ENCODE measurements around the gene GDF15. TPM values are rescaled to one million over a fixed set of nuclear protein-coding genes. Genes with fewer than 3 reads are reported as not detected.

Gene GDF15
- total RNA-seq: 98.2 and 1,056 TPM in 2 replicates

GRCh38 chr19:18385675-18386542 lies at the start of gene GDF15:
Gene GDF15, plus strand, starts transcription at chr19:18386158. Its CDS starts 32 bp downstream, at chr19:18386190.

GRCh38 chr19:18340190-18340989 lies 45.6 kb upstream of the GDF15 start, which contains the start of gene PGPEP1:
Gene PGPEP1, plus strand, starts transcription at chr19:18340598. Its CDS starts 84 bp downstream, at chr19:18340682.

GRCh38 chr19:18397242-18398202 lies 11.6 kb downstream of the GDF15 start, which contains the start of gene LRRC25:
Gene LRRC25, minus strand, starts transcription at chr19:18397622. Its CDS starts 659 bp downstream, at chr19:18396963.

GRCh38 chr19:18419195-18419698 lies 33.3 kb downstream of the GDF15 start, which contains the start of gene SSBP4:
Gene SSBP4, plus strand, starts transcription at chr19:18419398. Its CDS starts 251 bp downstream, at chr19:18419649.

GRCh38 chr19:18437491-18438330 lies 51.8 kb downstream of the GDF15 start, which contains the start of gene ISYNA1:
Gene ISYNA1, minus strand, starts transcription at chr19:18438133. Its CDS starts 154 bp downstream, at chr19:18437979.

Small RNAs within 50 kb of the gene (small RNA-seq; reads per million reads assigned to genes)
- gene MIR3189 (ENCODE audit: low replicate concordance): 0.33 reads per million, percentile 3 among the genes with 10 or more reads in this experiment

Other genes starting within 250 kb of the GDF15 start
- 23.2 and 47.7 TPM in 2 replicates for gene PIK3R2, start 233.0 kb upstream of the GDF15 start, total RNA-seq
- gene IFI30, start 212.3 kb upstream of the GDF15 start, total RNA-seq: 23.9 and 24.3 TPM in 2 replicates
- gene MPV17L2, start 192.9 kb upstream of the GDF15 start, total RNA-seq: 21.3 and 42.0 TPM in 2 replicates
- 2.0 and 3.1 TPM in 2 replicates for gene RAB3A, start 182.1 kb upstream of the GDF15 start, total RNA-seq
- gene PDE4C, start 159.7 kb upstream of the GDF15 start, total RNA-seq: 0.29 and 1.3 TPM in 2 replicates
- 0.57 and 1.1 TPM in 2 replicates for gene IQCN, start 111.7 kb upstream of the GDF15 start, total RNA-seq
- 120 and 186 TPM in 2 replicates for gene JUND, start 104.5 kb upstream of the GDF15 start, total RNA-seq
- 88.8 and 171 TPM in 2 replicates for gene LSM4, start 63.1 kb upstream of the GDF15 start, total RNA-seq
- 40.8 and 45.5 TPM in 2 replicates for gene PGPEP1, start 45.6 kb upstream of the GDF15 start, total RNA-seq
- 0.14 and 0.44 TPM in 2 replicates for gene LRRC25, start 11.5 kb downstream of the GDF15 start, total RNA-seq
- 65.7 and 128 TPM in 2 replicates for gene SSBP4, start 33.2 kb downstream of the GDF15 start, total RNA-seq
- gene ISYNA1, start 52.0 kb downstream of the GDF15 start, total RNA-seq: 24.9 and 56.5 TPM in 2 replicates
- gene ELL, start 135.9 kb downstream of the GDF15 start, total RNA-seq: 23.9 and 27.6 TPM in 2 replicates
- gene FKBP8, start 157.4 kb downstream of the GDF15 start, total RNA-seq: 178 and 405 TPM in 2 replicates
- 124 and 142 TPM in 2 replicates for gene KXD1, start 171.7 kb downstream of the GDF15 start, total RNA-seq
- 743 and 1,675 TPM in 2 replicates for gene UBA52, start 185.7 kb downstream of the GDF15 start, total RNA-seq
- gene REX1BD, start 202.6 kb downstream of the GDF15 start, total RNA-seq: 27.4 and 51.0 TPM in 2 replicates
- gene CRLF1, start 220.6 kb downstream of the GDF15 start, total RNA-seq: under 0.01 and 2.6 TPM in 2 replicates
- gene TMEM59L, start 226.7 kb downstream of the GDF15 start, total RNA-seq: 0.14 and 0.88 TPM in 2 replicates